Hippocampal formation (tissue), 2 donors: ENCODE measurements around the gene CRMP1.

Experiments
- DNase-seq, 2 donors: peaks; one replicate each; lab custom pipeline; 2025; lab: John Stamatoyannopoulos, UW

CRMP1 gene

GRCh38 chr4:5893004-5893580 is at the start of gene CRMP1:
Gene CRMP1, minus strand, starts transcription at chr4:5893086. Its CDS starts 117 bp downstream, at chr4:5892969.
- peak in 1 of 2 donors; percentile 44 for DNase-seq

- DNase-seq: no peak
These were observed 48.7 kb upstream of the CRMP1 start for GRCh38 chr4:5941601-5942000.

DNA sequence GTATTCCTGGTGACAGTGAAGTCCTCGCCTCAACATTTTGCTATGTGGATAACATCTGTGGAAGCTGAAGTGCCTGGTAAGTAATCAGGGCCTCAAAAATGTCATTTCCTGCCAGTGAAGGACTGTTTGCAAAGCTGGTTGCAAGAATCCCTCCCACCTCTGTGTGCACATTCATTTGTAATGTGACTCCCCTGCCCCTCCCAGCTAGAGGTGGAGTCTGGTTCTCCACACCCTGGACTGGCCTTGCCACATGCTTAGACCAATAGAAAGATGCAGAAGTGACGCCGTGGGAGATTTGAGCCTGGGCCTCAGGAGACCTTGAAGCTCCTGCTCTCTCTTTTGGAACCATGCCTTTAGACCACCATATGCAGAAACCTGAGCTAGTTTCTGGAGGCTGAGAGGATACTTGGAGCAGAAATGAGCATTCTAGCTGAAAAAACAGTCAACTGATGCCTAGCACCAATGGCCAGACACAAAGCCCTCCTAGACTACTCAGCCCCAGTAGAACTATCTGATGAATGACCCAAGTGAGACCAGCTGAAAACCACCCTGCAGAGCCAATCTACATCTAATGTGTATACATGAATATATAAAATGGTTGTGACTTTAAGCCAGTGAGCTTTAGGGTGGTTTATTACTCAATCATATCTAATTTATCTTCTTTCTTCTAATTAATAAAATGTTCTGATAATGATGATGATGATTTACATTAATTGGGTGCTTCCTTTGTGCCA is 47.8 kb upstream of the CRMP1 start:
- no peak for DNase-seq

GRCh38 chr4:5933996-5934831 is 41.3 kb upstream of the CRMP1 start:
- DNase-seq: no peak

DNA sequence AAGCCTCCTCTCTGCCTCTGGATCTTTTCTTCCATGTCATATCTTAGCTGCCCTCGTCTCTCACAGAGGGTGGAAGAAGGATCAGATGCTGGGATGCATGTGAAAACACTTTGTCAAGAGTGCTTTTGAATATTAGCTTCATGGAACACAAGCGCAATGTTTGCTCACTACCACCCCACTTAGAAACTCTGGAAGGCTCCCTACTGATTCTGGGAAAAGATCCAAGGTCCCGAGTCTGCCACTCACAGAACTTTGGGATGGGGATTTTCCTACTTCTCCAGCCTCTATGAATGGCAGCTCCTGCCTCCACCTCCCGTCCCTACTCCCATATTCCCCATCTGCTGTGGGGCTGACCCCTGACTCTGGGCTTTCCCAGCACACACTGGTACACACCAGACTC is 40.2 kb upstream of the CRMP1 start:
- DNase-seq: no peak

DNA sequence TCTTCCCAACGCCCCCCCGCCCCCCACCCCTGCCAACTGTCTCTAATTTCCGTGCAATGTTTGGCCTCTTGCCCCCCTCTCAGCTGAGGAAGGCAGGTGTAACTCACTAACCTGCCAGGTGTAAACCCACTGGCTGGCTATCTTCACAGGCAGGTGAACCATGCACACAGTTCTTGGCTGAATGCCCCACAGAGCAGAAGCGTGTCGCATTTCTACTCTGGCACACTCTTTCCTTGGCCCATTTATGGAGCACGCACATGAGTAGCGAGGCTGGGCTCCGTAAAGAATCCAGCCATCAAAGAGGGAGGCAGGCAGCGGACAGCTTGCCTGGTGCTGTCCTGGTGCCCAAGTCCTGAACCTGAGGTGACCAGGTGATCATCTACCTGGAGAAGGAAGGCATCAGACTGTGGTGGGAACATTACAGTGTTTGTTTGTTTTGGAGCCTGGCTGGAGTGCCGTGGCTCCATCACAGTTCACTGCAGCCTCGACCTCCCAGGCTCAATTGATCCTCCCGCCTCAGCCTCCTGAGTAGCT is 39.2 kb upstream of the CRMP1 start:
- DNase-seq: no peak

DNA sequence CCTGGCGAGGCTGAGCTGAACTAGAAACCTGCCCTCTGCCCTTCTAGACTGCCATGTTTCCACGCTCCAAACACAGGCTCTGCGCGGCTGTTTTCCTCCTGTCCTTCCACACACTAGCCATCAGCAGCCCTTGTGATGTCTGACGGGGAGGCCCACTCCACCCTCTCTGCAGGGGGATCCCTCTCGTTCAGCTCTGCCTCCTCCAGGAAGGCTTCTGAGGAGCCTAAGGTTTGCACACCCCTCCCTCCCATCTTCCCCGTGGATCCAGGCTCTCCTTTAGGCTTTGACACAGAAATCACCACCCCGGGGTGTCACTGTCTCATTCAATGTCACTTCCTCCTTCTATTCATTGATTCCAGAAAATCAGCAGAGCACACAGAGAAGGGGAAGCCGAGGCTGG is 38.6 kb upstream of the CRMP1 start:
- DNase-seq: no peak

DNA sequence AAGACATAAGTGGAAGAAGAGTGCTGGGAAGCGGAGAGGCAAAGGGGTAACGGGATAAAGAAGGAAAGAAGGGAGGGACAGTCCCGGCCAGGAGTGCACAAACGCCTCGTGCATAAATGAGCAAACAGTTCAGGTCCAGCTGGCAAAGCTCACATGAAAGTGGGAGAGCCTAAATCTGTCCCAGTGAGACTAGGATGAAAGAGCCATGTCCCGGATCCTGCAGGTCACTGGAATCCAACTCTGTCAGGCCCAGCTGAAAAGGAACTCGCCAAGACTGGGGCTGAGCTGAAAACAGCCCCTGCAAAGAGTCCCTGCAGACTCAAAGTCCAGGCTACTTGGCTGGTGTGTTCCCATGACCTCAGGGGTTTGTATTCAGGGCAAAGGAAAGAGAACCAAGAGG is 38.0 kb upstream of the CRMP1 start:
- DNase-seq: no peak

DNA sequence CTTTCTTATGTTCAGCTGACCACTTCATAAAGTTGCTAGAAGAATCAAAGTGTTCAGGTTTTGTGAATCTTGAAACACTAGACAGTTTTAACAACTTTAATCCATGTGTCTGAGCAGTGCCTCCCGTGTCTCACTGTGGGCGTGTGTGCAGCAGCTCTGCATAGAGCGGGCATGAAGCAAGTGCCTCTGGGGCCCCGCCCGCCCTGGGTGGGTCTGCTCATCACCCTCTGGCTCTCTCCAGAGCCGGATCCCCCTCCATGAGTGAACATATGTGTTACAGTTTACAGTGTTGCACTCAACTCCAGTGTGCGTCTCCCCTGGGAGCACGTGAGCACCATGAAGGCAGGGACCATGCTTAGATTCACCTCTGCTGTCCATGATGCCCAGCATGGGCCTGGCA is 37.6 kb upstream of the CRMP1 start:
- DNase-seq: no peak

DNA sequence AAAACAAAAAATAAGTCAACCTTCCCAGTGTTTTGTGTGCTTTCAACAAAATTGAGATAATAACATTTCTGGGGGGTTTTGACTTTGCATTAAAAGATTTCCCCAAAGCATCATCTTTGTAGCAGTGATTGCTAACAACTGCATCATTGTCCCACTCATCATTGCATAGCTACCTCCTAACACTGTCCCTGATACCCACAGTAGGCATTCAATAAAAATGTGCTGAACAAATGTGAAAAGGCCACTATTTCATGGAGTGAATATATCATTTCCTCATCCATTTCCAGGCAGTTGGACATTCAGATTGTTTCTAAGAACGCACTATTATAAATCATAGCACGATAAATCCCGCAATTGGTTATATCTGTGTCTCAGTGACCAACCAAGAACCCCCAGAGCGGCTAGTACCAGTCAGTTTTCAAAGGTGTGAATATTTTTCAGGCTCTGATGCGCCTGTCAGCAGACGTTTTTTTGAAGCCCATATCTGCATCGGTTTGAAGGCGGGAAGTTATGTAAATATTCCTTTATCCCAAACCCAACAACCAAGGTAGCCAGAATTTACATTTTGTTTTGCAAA is 36.0 kb upstream of the CRMP1 start:
- DNase-seq: no peak

GRCh38 chr4:5928274-5928673 is 35.4 kb upstream of the CRMP1 start:
- DNase-seq: no peak

DNA sequence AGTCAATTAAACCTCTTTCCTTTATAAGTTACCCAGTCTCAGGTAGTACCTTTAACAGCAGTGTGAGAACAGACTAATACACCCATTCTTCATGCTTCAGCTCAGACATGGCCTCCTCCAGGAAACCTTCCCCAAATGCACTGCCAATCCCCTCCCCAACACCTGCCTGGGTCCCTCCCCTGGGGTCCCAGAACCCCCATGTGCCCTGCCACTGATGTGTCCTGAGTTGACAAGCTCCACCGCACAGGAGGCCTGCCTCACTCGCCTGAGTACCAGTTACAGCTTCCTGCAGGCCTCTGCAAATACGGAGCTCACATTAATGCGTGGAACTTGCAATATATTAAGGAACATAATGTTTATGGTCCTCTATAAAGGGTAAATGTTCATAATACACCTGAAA is 34.9 kb upstream of the CRMP1 start:
- DNase-seq: no peak

DNA sequence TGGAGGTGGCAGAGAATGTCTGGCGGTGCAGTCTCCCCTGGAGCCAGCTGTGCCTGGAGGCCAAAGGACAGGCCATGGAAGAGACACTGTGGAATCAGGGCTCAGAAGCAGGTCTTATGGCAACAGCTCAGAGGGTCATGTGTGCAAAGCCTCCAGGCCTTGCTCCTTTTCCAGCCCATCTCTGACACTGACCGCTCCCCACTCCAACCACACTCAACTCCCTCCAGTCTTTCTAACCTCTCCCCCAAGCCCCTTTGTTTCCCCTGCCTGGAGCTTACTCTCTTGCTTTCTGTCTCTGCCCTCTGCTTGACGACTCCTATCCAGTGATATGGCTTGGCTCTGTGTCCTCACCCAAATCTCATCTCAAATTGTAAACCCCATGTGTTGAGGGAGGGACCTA is 34.2 kb upstream of the CRMP1 start:
- no peak for DNase-seq

- no peak for DNase-seq
These were observed 33.7 kb upstream of the CRMP1 start for GRCh38 chr4:5926598-5926997.

DNA sequence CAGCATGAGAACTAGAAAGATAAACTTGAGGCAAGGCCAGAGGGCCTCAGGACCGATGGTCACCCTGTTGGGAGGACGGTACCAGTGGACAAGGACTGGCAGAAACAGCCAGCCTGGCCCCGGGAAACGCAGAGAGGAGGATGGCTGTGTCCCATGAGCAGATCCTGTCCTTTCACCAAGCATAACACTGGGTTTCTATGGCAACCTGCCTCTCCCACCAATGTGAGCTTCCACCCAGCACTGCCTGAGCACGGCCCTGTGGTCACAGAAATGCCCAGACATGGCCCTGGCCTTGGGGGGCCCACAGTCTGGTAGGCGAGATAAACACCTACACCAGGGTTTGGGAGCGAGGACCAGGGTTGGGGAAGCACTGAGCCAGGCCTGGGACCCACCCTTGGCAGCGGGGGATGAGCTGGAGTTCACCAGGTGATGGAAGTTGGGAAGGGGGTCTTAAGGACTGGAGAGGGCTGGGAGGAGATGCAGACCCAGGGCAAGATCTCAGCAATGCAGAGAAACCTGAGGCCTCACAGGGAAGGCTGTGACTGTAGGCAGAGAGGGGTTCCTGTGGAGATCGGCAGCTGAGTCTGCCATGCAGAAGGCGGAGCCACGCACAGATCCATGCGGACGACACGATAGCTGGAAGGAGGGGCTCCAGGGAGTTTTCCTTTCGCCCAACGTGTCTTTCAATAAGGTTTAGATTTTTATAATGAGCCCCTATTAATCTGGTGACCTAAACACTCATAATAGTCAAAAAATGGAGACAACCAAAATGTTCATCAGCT is 32.7 kb upstream of the CRMP1 start:
- no peak for DNase-seq

GRCh38 chr4:5924461-5925125 is 31.7 kb upstream of the CRMP1 start:
- DNase-seq: no peak

DNA sequence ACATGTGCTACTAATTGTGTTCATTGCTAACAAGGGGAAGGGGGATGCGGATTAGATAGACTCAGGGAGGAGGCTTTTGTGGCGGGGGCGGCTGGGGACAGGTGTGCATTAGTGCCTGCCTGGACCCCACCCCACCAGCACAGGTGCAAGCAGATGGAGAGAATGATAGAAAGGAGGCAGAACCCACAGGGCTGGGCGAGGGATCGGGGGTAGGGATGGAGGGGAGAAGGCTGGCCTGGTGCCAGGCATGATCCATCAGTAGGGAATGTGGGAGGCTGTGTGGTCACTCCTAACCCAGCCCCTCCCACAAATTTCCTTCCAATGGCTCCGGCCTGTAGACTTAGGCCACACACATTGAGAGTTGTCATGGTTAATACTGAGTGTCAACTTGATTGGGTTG is 30.5 kb upstream of the CRMP1 start:
- no peak for DNase-seq

- DNase-seq: no peak
These were observed 29.7 kb upstream of the CRMP1 start for GRCh38 chr4:5922556-5922955.

DNA sequence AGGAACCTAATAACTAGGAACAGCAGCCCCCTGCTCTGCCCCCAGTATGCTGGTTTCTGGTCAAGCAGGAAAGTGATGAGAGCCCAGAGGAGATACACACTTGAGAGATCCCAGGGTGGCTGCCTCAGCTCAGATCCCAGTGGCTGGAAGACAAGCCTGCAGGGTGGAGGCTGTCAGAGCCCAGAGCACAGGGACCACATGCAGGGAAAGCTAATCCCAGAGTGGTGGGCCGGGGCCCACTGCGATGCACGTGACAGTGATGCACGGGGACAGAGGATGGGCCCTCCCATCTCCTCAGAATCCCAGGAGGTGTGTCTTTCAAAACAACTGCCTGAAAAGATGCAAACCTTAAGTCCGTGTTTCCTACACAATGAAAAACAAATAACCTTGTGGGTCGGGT is 29.1 kb upstream of the CRMP1 start:
- DNase-seq: no peak

- DNase-seq: no peak
These were observed 28.5 kb upstream of the CRMP1 start for GRCh38 chr4:5921101-5921980.
